H1 (cell line): Measurements from ENCODE around the gene FAM114A2. TPM values are rescaled to one million over a fixed set of nuclear protein-coding genes. Genes with fewer than 3 reads are reported as not detected.

ENCODE experiments used
- CTCF ChIA-PET: fragments of 300-600 bp; sonication (Branson Sonifier 250); formaldehyde crosslinking; loops from one replicate; lab custom pipeline; 2021; ENCODE audit not compliant: partially characterized antibody; lab: Charles Lee
- POLR2A ChIA-PET: fragments of 300-600 bp; sonication (Branson Sonifier 250); formaldehyde crosslinking; loops from one replicate; lab custom pipeline; 2021; ENCODE audit warnings: inconsistent platforms; ENCODE audit not compliant: partially characterized antibody; lab: Charles Lee
- DNase-seq, 2 experiments: peaks; one replicate each; pipeline versions ENCODE4 v3.0.0 to v3.0.0-alpha.2; 2010 to 2022; ENCODE audit warnings: low spot score in 2 of 2, low read depth in 1 of 2, mixed read lengths in 1 of 2
- FAIRE-seq: peaks from 2 replicates; lab custom pipeline; 2011; peaks lifted over from hg19 to GRCh38; lab: Jason Lieb, UNC
- H2AFZ ChIP-seq: 2 replicates; pipeline ENCODE4 v1.8.1; 2012; ENCODE audit warnings: low read length, inconsistent platforms
- H2AK5ac ChIP-seq: 2 replicates; pipeline ENCODE4 v1.6.1; 2013; ENCODE audit warnings: low read depth, low read length
- H2BK120ac ChIP-seq: replicated peaks from 2 replicates; pipeline ENCODE3; 2013; ENCODE audit warnings: low read depth, low read length, inconsistent platforms
- H2BK12ac ChIP-seq: 2 replicates; pipeline ENCODE4 v1.6.1; 2013; ENCODE audit warnings: low read depth, low read length
- H2BK15ac ChIP-seq: 2 replicates; pipeline ENCODE4 v1.6.1; 2013; ENCODE audit warnings: low read length
- H2BK20ac ChIP-seq: 2 replicates; pipeline ENCODE4 v1.6.1; 2013; ENCODE audit warnings: low read length
- H2BK5ac ChIP-seq: 2 replicates; pipeline ENCODE4 v1.6.1; 2013; ENCODE audit warnings: low read depth, low read length
- H3K14ac ChIP-seq: 2 replicates; pipeline ENCODE4 v1.6.1; 2013; ENCODE audit warnings: inconsistent platforms; ENCODE audit not compliant: insufficient read length
- H3K18ac ChIP-seq: 2 replicates; pipeline ENCODE4 v1.6.1; 2013; ENCODE audit warnings: low read length; ENCODE audit errors: extremely low read depth
- H3K23ac ChIP-seq: 2 replicates; pipeline ENCODE4 v1.6.1; 2013; ENCODE audit warnings: inconsistent platforms; ENCODE audit not compliant: insufficient read length
- H3K23me2 ChIP-seq: 2 replicates; pipeline ENCODE4 v1.6.1; 2013; ENCODE audit warnings: low read depth, low read length
- H3K27ac ChIP-seq: 2 replicates; pipeline ENCODE4 v1.6.1; 2011; ENCODE audit warnings: low read depth, low read length, inconsistent platforms
- H3K27me3 ChIP-seq, 4 experiments: replicated peaks in 1 of 4; 1 replicate in 1 of 4; 2 replicates in 3 of 4; pipeline versions ENCODE4 v1.6.1 to v1.8.1; 2011 to 2013; ENCODE audit warnings: low read length in 3 of 4, mild to moderate bottlenecking in 3 of 4, inconsistent platforms in 2 of 4, mixed read lengths in 2 of 4, moderate library complexity in 1 of 4; ENCODE audit not compliant: control insufficient read depth in 3 of 4, insufficient read depth in 3 of 4; ENCODE audit errors: extremely low read depth in 1 of 4
- H3K36me3 ChIP-seq, 4 experiments: 2 replicates each; pipeline versions ENCODE4 v1.6.1 to v1.8.1; 2011 to 2013; ENCODE audit warnings: mild to moderate bottlenecking in 4 of 4, low read length in 3 of 4, moderate library complexity in 2 of 4, control low read depth in 1 of 4, inconsistent platforms in 1 of 4; ENCODE audit not compliant: insufficient read depth in 4 of 4, control insufficient read depth in 2 of 4
- H3K4ac ChIP-seq: replicated peaks from 2 replicates; pipeline ENCODE3; 2013; ENCODE audit warnings: low read length, low read depth, mixed read lengths, inconsistent platforms; ENCODE audit not compliant: insufficient read length
- H3K4me1 ChIP-seq, 4 experiments: replicated peaks in 1 of 4; 1 replicate in 1 of 4; 2 replicates in 3 of 4; pipeline versions ENCODE4 v1.6.1 to v1.8.1; 2011 to 2013; ENCODE audit warnings: low read length in 3 of 4, inconsistent platforms in 2 of 4, mixed read lengths in 1 of 4; ENCODE audit not compliant: insufficient read depth in 4 of 4, control insufficient read depth in 3 of 4
- H3K4me2 ChIP-seq, 2 experiments: 2 replicates each; pipeline versions ENCODE4 v1.6.1 to v1.8.1; 2011 to 2013; ENCODE audit warnings: low read depth in 2 of 2, low read length in 2 of 2, control low read depth in 1 of 2, inconsistent platforms in 1 of 2, mild to moderate bottlenecking in 1 of 2; ENCODE audit not compliant: insufficient read depth in 1 of 2
- H3K4me3 ChIP-seq, 4 experiments: fragments of 200-600, 300-600 bp in 1 of 4; sonication (generic), shearing (Covaris generic), sonication (Bioruptor Twin) in 1 of 4; 2 replicates each; pipeline versions ENCODE4 v1.5.1 to v1.8.1; 2011 to 2016; ENCODE audit warnings: low read length in 4 of 4, low read depth in 3 of 4, control low read depth in 2 of 4, inconsistent platforms in 2 of 4, mild to moderate bottlenecking in 2 of 4, mixed read lengths in 1 of 4, moderate library complexity in 1 of 4; ENCODE audit not compliant: insufficient read depth in 2 of 4; ENCODE audit errors: extremely low read depth in 1 of 4
- H3K56ac ChIP-seq: replicated peaks from 2 replicates; pipeline ENCODE3; 2013; ENCODE audit warnings: low read depth, mild to moderate bottlenecking, mixed read lengths, low read length, inconsistent platforms; ENCODE audit not compliant: insufficient read length
- H3K79me1 ChIP-seq: 2 replicates; pipeline ENCODE4 v1.6.1; 2013; ENCODE audit warnings: low read depth, low read length, control low read depth
- H3K79me2 ChIP-seq, 2 experiments: 2 replicates each; pipeline versions ENCODE4 v1.6.1 to v1.8.1; 2012 to 2013; ENCODE audit warnings: low read length in 2 of 2, mild to moderate bottlenecking in 2 of 2, inconsistent platforms in 1 of 2; ENCODE audit not compliant: insufficient read depth in 2 of 2, control insufficient read depth in 1 of 2
- H3K9ac ChIP-seq, 4 experiments: replicated peaks in 1 of 4; 1 replicate in 1 of 4; 2 replicates in 3 of 4; pipeline versions ENCODE4 v1.6.1 to v1.8.1; 2011 to 2013; ENCODE audit warnings: low read depth in 3 of 4, low read length in 3 of 4, control low read depth in 2 of 4, mild to moderate bottlenecking in 2 of 4, moderate library complexity in 2 of 4, inconsistent platforms in 1 of 4; ENCODE audit errors: extremely low read depth in 1 of 4
- H3K9me3 ChIP-seq, 2 experiments: 2 replicates each; pipeline versions ENCODE4 v1.6.1 to v1.8.1; 2012 to 2013; ENCODE audit warnings: mild to moderate bottlenecking in 2 of 2, moderate library complexity in 2 of 2, control low read depth in 1 of 2, inconsistent platforms in 1 of 2, low read depth in 1 of 2, low read length in 1 of 2, mixed read lengths in 1 of 2; ENCODE audit not compliant: insufficient read depth in 2 of 2
- H4K20me1 ChIP-seq, 2 experiments: replicated peaks in 1 of 2; 2 replicates each; pipeline versions ENCODE3 to v1.8.1; 2011 to 2013; ENCODE audit warnings: inconsistent platforms in 2 of 2, low read length in 2 of 2, mild to moderate bottlenecking in 1 of 2; ENCODE audit not compliant: insufficient read depth in 2 of 2, control insufficient read depth in 1 of 2
- H4K5ac ChIP-seq: 2 replicates; pipeline ENCODE4 v1.6.1; 2013; ENCODE audit warnings: low read length, low read depth, mixed read lengths, inconsistent platforms; ENCODE audit not compliant: insufficient read length
- H4K8ac ChIP-seq: 2 replicates; pipeline ENCODE4 v1.8.0; 2013; ENCODE audit warnings: mild to moderate bottlenecking, moderate library complexity, low read length, inconsistent platforms; ENCODE audit not compliant: insufficient read depth; ENCODE audit errors: extremely low read depth
- H4K91ac ChIP-seq: replicated peaks from 2 replicates; pipeline ENCODE3; 2013; ENCODE audit warnings: low read length, mixed read lengths, inconsistent platforms; ENCODE audit not compliant: insufficient read length
- PHF8 ChIP-seq: fragments of 200-600 bp; sonication (generic); conservative IDR thresholded peaks from 2 replicates; pipeline ENCODE4 v1.7.1; 2012; ENCODE audit warnings: low read depth, mild to moderate bottlenecking, inconsistent platforms, low read length, moderate library complexity
- WGBS, 2 experiments: shearing (Covaris generic) in 1 of 2; methylation state at CpG; one replicate each; pipeline versions ENCODE4 v1.1.6 to v1.1.7; 2013 to 2015; ENCODE audit warnings: low lambda C conversion rate in 2 of 2, mixed read lengths in 2 of 2, inconsistent platforms in 1 of 2, low coverage in 1 of 2, missing lambda C conversion rate in 1 of 2; ENCODE audit not compliant: insufficient replicate concordance in 2 of 2, insufficient coverage in 1 of 2, insufficient read length in 1 of 2; ENCODE audit errors: extremely low coverage in 1 of 2, missing lambda C conversion rate in 1 of 2; 5-methylcytosine and 5-hydroxymethylcytosine counted together
- polyA plus RNA-seq, 7 experiments: library from polyadenylated mRNA; depleted of rRNA in 3 of 7; stranded (reverse) in 5 of 7; unstranded in 2 of 7; fragments of >200 nt in 5 of 7; fragments of 200-250 nt in 2 of 7; gene quantifications; 1 replicate in 5 of 7; 2 replicates in 1 of 7; 4 replicates in 1 of 7; pipeline versions ENCODE4 v1.2.1 to v1.2.3, GENCODE V29; 2011 to 2013; ENCODE audit warnings: missing spikeins in 2 of 7, mixed read lengths in 2 of 7
- total RNA-seq: library from RNA; stranded (reverse); fragmentation: NEBNext Ultra II Directional; extraction: Animal tissue kit (Norgen Biotek cat#: 25700); gene quantifications from 2 replicates; pipeline ENCODE4 v1.2.1, GENCODE V29; 2021

The FAM114A2 gene
- total and polyA plus RNA-seq, 2 of the 8 experiments (the other 6 are each of a cell fraction or from before 2014, with no cell fraction given): 3.8 to 9.2 TPM

DNA sequence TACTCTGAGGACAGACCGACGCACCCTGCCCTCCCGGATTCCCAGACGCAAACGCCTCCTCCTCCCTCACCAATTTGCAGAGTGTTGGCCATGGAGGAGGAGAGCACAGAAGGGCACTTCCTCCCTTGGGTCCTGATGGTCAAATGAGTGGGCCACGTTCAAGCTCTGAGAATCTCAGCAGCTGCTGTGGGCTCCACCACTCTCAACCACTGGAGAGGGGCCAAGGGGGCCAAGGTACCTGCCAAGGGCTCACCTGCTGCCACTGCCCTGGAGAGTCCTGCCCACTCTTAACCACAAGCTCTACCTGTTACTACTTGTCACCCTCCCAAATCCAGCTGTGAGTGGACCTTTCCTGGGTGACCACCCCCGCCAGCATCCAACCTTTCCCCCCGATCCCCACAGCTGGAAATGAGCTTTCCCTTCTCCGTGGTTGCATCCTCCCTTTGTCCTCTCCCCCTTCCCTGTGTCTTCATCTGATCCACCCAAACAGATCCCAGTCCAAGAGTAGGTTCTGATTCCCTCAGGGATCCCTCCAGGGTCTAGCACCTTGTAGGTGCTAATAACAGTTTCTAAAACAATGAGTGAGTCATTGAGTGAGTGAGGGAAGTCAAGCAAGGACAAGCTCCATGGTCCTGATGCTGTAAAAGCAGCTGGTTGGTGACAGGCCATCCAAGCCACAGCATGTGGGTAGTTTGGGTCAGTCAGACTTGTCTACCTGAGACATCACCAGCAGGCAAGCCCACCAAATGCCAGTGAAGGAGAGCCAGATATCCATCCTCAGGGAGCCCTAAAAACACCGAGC is 69.7 kb downstream of the FAM114A2 start:
- H3K27ac ChIP-seq: no peak overlapping the region
- H2BK20ac ChIP-seq: no peak overlapping the region
- no peak overlapping the region for H3K18ac ChIP-seq
- H3K79me2 ChIP-seq: no peaks in the 10 kb centered on the region
- no peak overlapping the region for H2BK15ac ChIP-seq
- no peak overlapping the region for H3K4ac ChIP-seq
- H3K4me1 ChIP-seq: peaks cover 0 to 6% (median 5%) of the 10 kb centered on the region in 4 experiments; a peak in 5 of 7 replicates
- H3K14ac ChIP-seq: no peak overlapping the region
- H3K27me3 ChIP-seq: peaks cover 0 to 2% (median 0%) of the 10 kb centered on the region in 4 experiments; a peak in 2 of 7 replicates
- DNase-seq (no peak), FAIRE-seq (no peak)
- 88% methylated on average over 10 of the region's 10 CpGs; no CpG with 5 or more reads in 1 of the 2 experiments for WGBS, 2 experiments
- no peak overlapping the region for H3K4me2 ChIP-seq
- no peak overlapping the region for H3K56ac ChIP-seq
- H2BK12ac ChIP-seq: no peak overlapping the region; the same call in 1 of the 2 replicates
- no peak overlapping the region for H2BK5ac ChIP-seq
- peaks cover 2% of the 10 kb centered on the region; the same call in 1 of the 2 replicates for H3K23me2 ChIP-seq
- no peak overlapping the region for H4K5ac ChIP-seq
- no peaks in the 10 kb centered on the region for H3K79me1 ChIP-seq
- no peaks in the 10 kb centered on the region for H4K20me1 ChIP-seq
- no peak for TF ChIP-seq PHF8
- H2BK120ac ChIP-seq: no peak overlapping the region
- no peaks in the 10 kb centered on the region for H3K36me3 ChIP-seq
- H3K4me3 ChIP-seq: no peak overlapping the region
- no peak overlapping the region for H2AK5ac ChIP-seq
- H3K9me3 ChIP-seq: no peaks in the 10 kb centered on the region
- no peak overlapping the region for H3K9ac ChIP-seq
- ChIA-PET CTCF (interaction anchor here (0.6 to 1.4 kb wide), 10 partner anchors 20 to 821 kb away, joined by 3 to 4 read pairs (median 3); no protein-coding TSS in a partner anchor), POLR2A (no interaction called here)
- no peak overlapping the region for H3K23ac ChIP-seq
- H4K8ac ChIP-seq: no peak overlapping the region
- no peak overlapping the region for H4K91ac ChIP-seq
- no peak overlapping the region for H2AFZ ChIP-seq
